Neural progenitor cell (in vitro differentiated cells): ENCODE results near the gene PEAK3.

ENCODE experiments used
- CTCF ChIP-seq: fragments of 200-600 bp; sonication (generic); IDR thresholded peaks from 2 replicates; pipeline ENCODE4 v1.5.1; 2017; ENCODE audit warnings: antibody characterized with exemption, mild to moderate bottlenecking
- EZH2 ChIP-seq: fragments of 200-600 bp; sonication (generic); IDR thresholded peaks from 2 replicates; pipeline ENCODE4 v1.6.1; 2017; ENCODE audit warnings: antibody characterized with exemption, mild to moderate bottlenecking, moderate library complexity
- EZH2phosphoT487 ChIP-seq: fragments of 200-600 bp; sonication (generic); IDR thresholded peaks from 2 replicates; pipeline ENCODE4 v1.6.1; 2017; ENCODE audit warnings: antibody characterized with exemption

DNA sequence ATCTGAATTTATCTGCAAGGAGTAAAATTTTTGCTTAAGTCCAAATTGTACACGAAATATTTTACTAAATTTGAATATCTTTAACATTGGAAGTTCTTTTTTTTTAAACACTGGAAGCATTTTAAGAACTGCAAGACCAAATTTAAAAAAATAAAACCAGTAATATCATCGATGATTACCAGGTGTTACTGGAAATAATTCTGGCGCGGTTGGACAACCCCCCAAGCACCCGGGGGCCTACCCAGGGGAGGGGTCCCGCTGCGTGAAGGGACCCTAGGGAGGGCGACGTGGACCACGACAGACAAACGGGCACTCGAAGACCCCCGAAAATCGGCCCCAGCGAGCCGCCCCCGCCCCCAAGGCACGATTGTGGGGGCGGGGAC lies 13.1 kb downstream of the PEAK3 start:
- TF ChIP-seq CTCF (no peak), EZH2phosphoT487 (no peak), EZH2 (no peak)
